ENCODE measurements around the gene PSMA5. TPM values are rescaled to one million over a fixed set of nuclear protein-coding genes. Genes with fewer than 3 reads are reported as not detected.

PSMA5 gene
- polyA plus RNA-seq, 4 donors = 99.3 to 113 (median 104) TPM

DNA sequence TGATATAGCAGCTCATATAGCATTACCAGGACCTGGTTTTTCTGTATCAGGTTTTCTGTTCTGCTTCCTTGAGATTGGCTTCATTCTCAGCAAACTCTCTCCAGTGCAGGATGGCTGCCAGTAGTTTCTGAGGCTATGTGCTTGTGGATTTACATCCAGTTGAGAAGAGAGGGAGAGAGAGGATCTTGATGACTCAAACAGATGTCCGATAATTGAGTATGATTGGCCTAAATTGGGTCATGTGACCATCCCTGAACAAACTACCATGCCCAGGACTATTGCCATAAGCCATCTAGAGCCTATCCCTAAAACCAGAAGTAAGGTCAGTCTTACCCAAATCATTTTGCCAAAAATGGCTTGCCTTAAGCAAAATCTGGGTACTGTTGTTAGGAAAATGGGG is 18.1 kb upstream of the PSMA5 start:
- DNase-seq = no peak
- Histone ChIP-seq H3K9me3 (ENCODE audit: control insufficient read depth in 2 of 2, insufficient read depth in 1 of 2, low read depth in 1 of 2, low read length in 1 of 2) (no peaks in the 10 kb centered on the region), H3K4me3 (ENCODE audit: low read depth in 1 of 3, low read length in 3 of 3) (no peak overlapping the region), H3K27me3 (ENCODE audit: control insufficient read depth in 3 of 3, insufficient read depth in 3 of 3, low read length in 3 of 3) (peaks cover 0 to 14% (median 4%) of the 10 kb centered on the region in 3 donors), H3K27ac (ENCODE audit: low read depth in 1 of 3, low read length in 2 of 3) (no peak overlapping the region), H3K36me3 (ENCODE audit: control insufficient read depth in 3 of 3, insufficient read depth in 2 of 3, low read depth in 1 of 3, low read length in 3 of 3) (no peaks in the 10 kb centered on the region), H3K4me1 (ENCODE audit: control insufficient read depth in 3 of 3, insufficient read depth in 2 of 3, low read depth in 1 of 3, low read length in 2 of 3) (no peaks in the 10 kb centered on the region)
- no peak for FAIRE-seq
- WGBS, 3 donors = 79 to 91% (median 79%) methylated on average over 1 of the region's 1 CpG

GRCh38 chr1:109443476-109443875 is 17.2 kb upstream of the PSMA5 start:
- H3K9me3 ChIP-seq (ENCODE audit: control insufficient read depth in 2 of 2, insufficient read depth in 1 of 2, low read depth in 1 of 2, low read length in 1 of 2) = no peaks in the 10 kb centered on the region
- FAIRE-seq = no peak
- H3K4me3 ChIP-seq (ENCODE audit: low read depth in 1 of 3, low read length in 3 of 3) = no peak overlapping the region
- 69 to 71% (median 70%) methylated on average over 2 of the region's 2 CpGs for WGBS, 3 donors
- H3K36me3 ChIP-seq (ENCODE audit: control insufficient read depth in 3 of 3, insufficient read depth in 2 of 3, low read depth in 1 of 3, low read length in 3 of 3) = no peaks in the 10 kb centered on the region
- H3K27ac ChIP-seq (ENCODE audit: low read depth in 1 of 3, low read length in 2 of 3) = no peak overlapping the region
- H3K4me1 ChIP-seq (ENCODE audit: control insufficient read depth in 3 of 3, insufficient read depth in 2 of 3, low read depth in 1 of 3, low read length in 2 of 3) = no peaks in the 10 kb centered on the region
- DNase-seq = no peak
- peaks cover 0 to 14% (median 4%) of the 10 kb centered on the region in 3 donors for H3K27me3 ChIP-seq (ENCODE audit: control insufficient read depth in 3 of 3, insufficient read depth in 3 of 3, low read length in 3 of 3)

DNA sequence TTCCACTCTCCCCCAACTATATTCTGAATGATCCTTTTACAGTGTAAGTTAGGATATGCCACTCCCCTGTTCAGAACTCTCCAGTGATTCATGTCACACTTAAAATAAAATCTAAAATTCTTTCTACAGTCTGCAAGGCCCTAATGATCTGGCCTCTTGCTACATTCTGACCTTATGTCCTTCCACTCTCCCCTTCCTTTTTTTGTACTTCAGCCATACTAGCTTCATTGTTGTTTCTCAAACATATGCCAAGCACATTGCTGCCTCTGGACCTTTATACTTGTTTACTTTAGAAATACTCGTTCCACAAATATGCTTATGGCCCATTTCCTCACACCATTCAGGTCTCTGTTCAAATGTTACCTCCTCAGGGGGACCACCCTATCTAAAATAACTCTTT is 14.8 kb upstream of the PSMA5 start:
- DNase-seq (no peak), FAIRE-seq (no peak)
- Histone ChIP-seq H3K4me1 (ENCODE audit: control insufficient read depth in 3 of 3, insufficient read depth in 2 of 3, low read depth in 1 of 3, low read length in 2 of 3) (no peaks in the 10 kb centered on the region), H3K36me3 (ENCODE audit: control insufficient read depth in 3 of 3, insufficient read depth in 2 of 3, low read depth in 1 of 3, low read length in 3 of 3) (no peaks in the 10 kb centered on the region), H3K27me3 (ENCODE audit: control insufficient read depth in 3 of 3, insufficient read depth in 3 of 3, low read length in 3 of 3) (peaks cover 0 to 15% (median 2%) of the 10 kb centered on the region in 3 donors), H3K4me3 (ENCODE audit: low read depth in 1 of 3, low read length in 3 of 3) (no peak overlapping the region), H3K27ac (ENCODE audit: low read depth in 1 of 3, low read length in 2 of 3) (no peak overlapping the region), H3K9me3 (ENCODE audit: control insufficient read depth in 2 of 2, insufficient read depth in 1 of 2, low read depth in 1 of 2, low read length in 1 of 2) (no peaks in the 10 kb centered on the region)
- WGBS, 3 donors = 5 to 22% (median 16%) methylated on average over 1 of the region's 1 CpG

DNA sequence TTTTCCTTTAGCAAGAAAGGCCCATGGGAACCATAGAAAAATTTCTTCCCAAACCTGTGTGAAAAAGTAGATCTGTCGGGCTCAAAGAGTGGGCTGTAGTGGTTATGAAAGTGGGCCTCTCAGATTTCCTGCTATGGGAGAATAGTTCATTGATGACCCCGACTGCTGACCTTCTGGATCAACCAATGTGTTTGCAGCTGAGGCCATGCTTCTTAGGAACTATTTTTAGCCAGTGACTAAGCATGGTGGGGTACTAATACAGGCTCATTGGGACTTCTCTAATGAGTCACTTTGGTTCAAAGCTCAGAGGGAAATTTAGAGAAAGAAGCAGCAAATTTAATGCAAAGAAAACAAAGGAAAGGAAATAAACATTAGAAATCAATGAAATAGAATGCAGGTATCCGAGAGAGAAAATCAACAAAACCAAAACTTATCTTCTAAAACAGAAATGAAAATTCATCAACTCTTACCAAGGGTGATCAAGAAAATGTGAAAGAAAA is 12.6 kb upstream of the PSMA5 start:
- Histone ChIP-seq H3K27me3 (ENCODE audit: control insufficient read depth in 3 of 3, insufficient read depth in 3 of 3, low read length in 3 of 3) (peaks cover 0 to 8% (median 0%) of the 10 kb centered on the region in 3 donors), H3K27ac (ENCODE audit: low read depth in 1 of 3, low read length in 2 of 3) (no peak overlapping the region), H3K4me3 (ENCODE audit: low read depth in 1 of 3, low read length in 3 of 3) (no peak overlapping the region), H3K36me3 (ENCODE audit: control insufficient read depth in 3 of 3, insufficient read depth in 2 of 3, low read depth in 1 of 3, low read length in 3 of 3) (no peaks in the 10 kb centered on the region), H3K9me3 (ENCODE audit: control insufficient read depth in 2 of 2, insufficient read depth in 1 of 2, low read depth in 1 of 2, low read length in 1 of 2) (peaks cover 0 to 7% of the 10 kb centered on the region in 2 donors), H3K4me1 (ENCODE audit: control insufficient read depth in 3 of 3, insufficient read depth in 2 of 3, low read depth in 1 of 3, low read length in 2 of 3) (no peaks in the 10 kb centered on the region)
- FAIRE-seq (no peak), DNase-seq (no peak)
- whole genome bisulfite sequencing, 3 donors = 65 to 73% (median 68%) methylated on average over 3 of the region's 3 CpGs

DNA sequence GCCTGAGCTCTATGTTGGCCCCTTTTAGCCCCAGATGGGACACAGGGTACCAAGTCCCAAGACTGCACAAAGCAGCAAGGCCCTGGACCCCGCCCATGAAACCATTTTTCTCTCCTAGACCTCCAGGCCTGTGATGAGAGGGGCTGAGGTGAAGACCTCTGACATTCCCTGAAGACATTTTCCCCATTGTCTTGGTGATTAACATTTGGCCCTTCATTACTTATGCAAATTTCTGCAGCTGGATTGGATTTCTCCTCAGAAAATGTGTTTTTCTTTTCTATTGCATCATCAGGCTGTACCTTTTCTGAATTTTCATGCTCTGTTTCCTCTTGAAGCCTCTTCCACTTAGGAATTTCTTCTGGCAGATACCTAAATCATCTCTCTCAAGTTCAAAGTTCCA is 8.2 kb upstream of the PSMA5 start:
- Histone ChIP-seq H3K4me1 (ENCODE audit: control insufficient read depth in 3 of 3, insufficient read depth in 2 of 3, low read depth in 1 of 3, low read length in 2 of 3) (no peaks in the 10 kb centered on the region), H3K27ac (ENCODE audit: low read depth in 1 of 3, low read length in 2 of 3) (no peak overlapping the region), H3K27me3 (ENCODE audit: control insufficient read depth in 3 of 3, insufficient read depth in 3 of 3, low read length in 3 of 3) (peaks cover 0 to 2% (median 0%) of the 10 kb centered on the region in 3 donors), H3K4me3 (ENCODE audit: low read depth in 1 of 3, low read length in 3 of 3) (no peak overlapping the region), H3K9me3 (ENCODE audit: control insufficient read depth in 2 of 2, insufficient read depth in 1 of 2, low read depth in 1 of 2, low read length in 1 of 2) (peaks cover 0 to 15% of the 10 kb centered on the region in 2 donors), H3K36me3 (ENCODE audit: control insufficient read depth in 3 of 3, insufficient read depth in 2 of 3, low read depth in 1 of 3, low read length in 3 of 3) (no peaks in the 10 kb centered on the region)
- 53 to 79% (median 78%) methylated on average over 1 of the region's 1 CpG for WGBS, 3 donors
- DNase-seq = no peak
- FAIRE-seq = no peak

DNA sequence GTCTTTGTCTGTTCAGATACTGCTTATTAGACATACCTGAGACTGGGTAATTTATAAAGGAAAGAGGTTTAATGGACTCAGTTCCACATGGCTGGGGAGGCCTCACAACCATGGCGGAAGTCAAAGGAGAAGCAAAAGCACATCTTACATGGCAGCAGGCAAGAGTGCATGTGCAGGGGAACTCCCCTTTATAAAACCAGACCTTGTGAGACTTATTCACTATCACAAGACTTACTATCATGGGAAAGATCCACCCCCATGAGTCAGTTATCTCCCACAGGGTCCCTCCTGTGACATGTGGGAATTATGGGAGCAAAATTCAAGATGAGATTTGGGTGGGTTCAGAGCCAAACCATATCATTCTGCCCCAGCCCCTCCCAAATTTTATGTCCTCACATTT is 7.1 kb upstream of the PSMA5 start:
- FAIRE-seq (no peak), DNase-seq (peak in 1 of 2 donors; percentile 5)
- H3K4me1 ChIP-seq (ENCODE audit: control insufficient read depth in 3 of 3, insufficient read depth in 2 of 3, low read depth in 1 of 3, low read length in 2 of 3) = no peaks in the 10 kb centered on the region
- 83 to 96% (median 93%) methylated on average over 1 of the region's 1 CpG for WGBS, 3 donors
- no peak overlapping the region for H3K27ac ChIP-seq (ENCODE audit: low read depth in 1 of 3, low read length in 2 of 3)
- H3K36me3 ChIP-seq (ENCODE audit: control insufficient read depth in 3 of 3, insufficient read depth in 2 of 3, low read depth in 1 of 3, low read length in 3 of 3) = no peaks in the 10 kb centered on the region
- peaks cover 0 to 15% of the 10 kb centered on the region in 2 donors for H3K9me3 ChIP-seq (ENCODE audit: control insufficient read depth in 2 of 2, insufficient read depth in 1 of 2, low read depth in 1 of 2, low read length in 1 of 2)
- H3K4me3 ChIP-seq (ENCODE audit: low read depth in 1 of 3, low read length in 3 of 3) = no peak overlapping the region
- peaks cover 0 to 2% (median 0%) of the 10 kb centered on the region in 3 donors for H3K27me3 ChIP-seq (ENCODE audit: control insufficient read depth in 3 of 3, insufficient read depth in 3 of 3, low read length in 3 of 3)

- H3K9me3 ChIP-seq (ENCODE audit: control insufficient read depth in 2 of 2, insufficient read depth in 1 of 2, low read depth in 1 of 2, low read length in 1 of 2) = peaks cover 0 to 15% of the 10 kb centered on the region in 2 donors
- H3K36me3 ChIP-seq (ENCODE audit: control insufficient read depth in 3 of 3, insufficient read depth in 2 of 3, low read depth in 1 of 3, low read length in 3 of 3) = no peaks in the 10 kb centered on the region
- peaks cover 0 to 2% (median 0%) of the 10 kb centered on the region in 3 donors for H3K27me3 ChIP-seq (ENCODE audit: control insufficient read depth in 3 of 3, insufficient read depth in 3 of 3, low read length in 3 of 3)
- no peaks in the 10 kb centered on the region for H3K4me1 ChIP-seq (ENCODE audit: control insufficient read depth in 3 of 3, insufficient read depth in 2 of 3, low read depth in 1 of 3, low read length in 2 of 3)
- H3K4me3 ChIP-seq (ENCODE audit: low read depth in 1 of 3, low read length in 3 of 3) = no peak overlapping the region
- no peak overlapping the region for H3K27ac ChIP-seq (ENCODE audit: low read depth in 1 of 3, low read length in 2 of 3)
- FAIRE-seq = no peak
- no peak for DNase-seq
Measured at GRCh38 chr1:109432336-109432735, 6.1 kb upstream of the PSMA5 start.

GRCh38 chr1:109427171-109427467 is 871 bp upstream of the PSMA5 start:
- FAIRE-seq (no peak), DNase-seq (peak in 1 of 2 donors; percentile 25)
- peak overlapping the region in 2 of 3 donors; percentile 82 to 91 for H3K27ac ChIP-seq (ENCODE audit: low read depth in 1 of 3, low read length in 2 of 3)
- no peaks in the 10 kb centered on the region for H3K27me3 ChIP-seq (ENCODE audit: control insufficient read depth in 3 of 3, insufficient read depth in 3 of 3, low read length in 3 of 3)
- peak overlapping the region in 2 of 3 donors; percentile 63 to 64 for H3K4me3 ChIP-seq (ENCODE audit: low read depth in 1 of 3, low read length in 3 of 3)
- WGBS, 3 donors = 2 to 9% (median 7%) methylated on average over 7 of the region's 7 CpGs
- H3K36me3 ChIP-seq (ENCODE audit: control insufficient read depth in 3 of 3, insufficient read depth in 2 of 3, low read depth in 1 of 3, low read length in 3 of 3) = peaks cover 0 to 4% (median 0%) of the 10 kb centered on the region in 3 donors
- peaks cover 0 to 6% (median 4%) of the 10 kb centered on the region in 3 donors for H3K4me1 ChIP-seq (ENCODE audit: control insufficient read depth in 3 of 3, insufficient read depth in 2 of 3, low read depth in 1 of 3, low read length in 2 of 3)
- H3K9me3 ChIP-seq (ENCODE audit: control insufficient read depth in 2 of 2, insufficient read depth in 1 of 2, low read depth in 1 of 2, low read length in 1 of 2) = no peaks in the 10 kb centered on the region
